Activated CD4-positive, alpha-beta T cell treated with anti-CD3 and anti-CD28 coated beads for 48 hours (primary cell): ENCODE results near the gene ENTREP3.
"Not testable (repeated sequence)": the region's sequence is repeated elsewhere in the genome, so short reads cannot be mapped to it uniquely, and the experiment has no call there.

Experiments
- DNase-seq: peaks from one replicate; pipeline ENCODE4 v3.0.0-alpha.2; 2020

The ENTREP3 gene

DNA sequence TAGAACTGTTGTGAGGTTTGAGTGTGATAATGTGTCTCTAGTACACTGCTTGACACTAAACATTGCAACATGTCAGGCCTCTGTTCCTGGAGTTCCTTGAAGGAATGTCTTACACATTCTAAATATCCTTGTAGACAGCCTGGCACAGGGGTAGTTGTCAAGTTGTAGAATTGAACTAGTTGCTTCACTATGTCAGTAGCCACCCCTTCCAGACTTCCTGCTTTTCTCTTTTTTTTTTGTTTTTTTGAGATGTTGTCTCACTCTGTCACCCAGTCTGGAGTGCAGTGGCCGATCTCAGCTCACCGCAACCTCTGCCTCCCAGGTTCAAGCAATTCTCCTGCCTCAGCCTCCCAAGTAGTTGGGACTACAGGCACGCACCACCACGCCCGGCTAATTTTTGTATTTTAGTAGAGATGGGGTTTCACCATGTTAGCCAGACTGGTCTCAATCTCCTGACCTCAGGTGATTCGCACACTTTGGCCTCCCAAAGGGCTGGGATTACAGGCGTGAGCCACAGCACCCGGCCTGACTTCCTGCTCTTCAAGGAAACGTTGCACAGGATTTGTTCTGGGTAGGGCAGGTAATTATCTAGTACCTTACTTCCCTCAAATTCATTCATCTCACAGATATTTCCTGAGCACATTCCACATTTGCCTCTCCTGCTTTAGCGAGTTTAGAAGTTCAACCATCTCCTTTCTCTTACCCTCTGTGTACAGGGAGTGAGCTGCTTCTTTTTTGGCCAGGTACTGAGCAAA lies 34.9 kb downstream of the ENTREP3 start:
- DNase-seq = not testable (repeated sequence)

- no peak for DNase-seq
Observed at GRCh38 chr1:155219592-155220031, 35.7 kb downstream of the ENTREP3 start.

DNA sequence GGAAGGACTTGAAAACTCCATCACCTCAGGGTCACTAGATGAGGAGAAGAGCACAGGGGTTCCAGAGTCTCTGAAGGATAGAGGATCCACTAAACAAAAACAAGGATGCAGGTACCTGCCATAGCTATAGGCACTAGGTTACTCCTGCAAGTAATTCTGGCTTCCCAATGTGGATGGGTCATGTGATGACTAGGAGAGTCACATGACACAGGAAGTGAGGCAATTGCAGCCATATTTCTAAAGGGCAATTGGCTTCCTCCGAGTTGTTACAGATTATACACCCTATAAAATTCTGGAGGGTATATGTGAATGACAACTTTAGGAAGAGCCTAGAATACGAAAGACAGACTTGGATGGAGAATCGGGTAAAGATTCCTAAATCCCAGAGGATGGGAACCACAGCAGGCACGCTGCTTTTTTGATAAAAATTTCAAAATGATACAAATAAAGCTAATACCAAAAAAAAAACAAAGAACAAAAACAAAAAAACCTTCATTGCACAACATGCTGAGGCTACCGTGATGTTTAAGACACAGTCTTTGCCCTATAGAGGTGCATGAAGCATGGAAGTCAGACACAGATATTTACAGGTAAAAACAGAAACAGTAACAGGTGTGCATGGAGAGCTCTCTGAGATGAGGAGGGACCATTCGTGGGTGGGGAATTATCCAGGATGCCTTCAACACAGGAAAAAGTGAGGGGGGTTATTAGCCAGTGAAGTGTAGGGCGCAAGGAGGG lies 36.3 kb downstream of the ENTREP3 start:
- DNase-seq = peak; percentile 38

DNA sequence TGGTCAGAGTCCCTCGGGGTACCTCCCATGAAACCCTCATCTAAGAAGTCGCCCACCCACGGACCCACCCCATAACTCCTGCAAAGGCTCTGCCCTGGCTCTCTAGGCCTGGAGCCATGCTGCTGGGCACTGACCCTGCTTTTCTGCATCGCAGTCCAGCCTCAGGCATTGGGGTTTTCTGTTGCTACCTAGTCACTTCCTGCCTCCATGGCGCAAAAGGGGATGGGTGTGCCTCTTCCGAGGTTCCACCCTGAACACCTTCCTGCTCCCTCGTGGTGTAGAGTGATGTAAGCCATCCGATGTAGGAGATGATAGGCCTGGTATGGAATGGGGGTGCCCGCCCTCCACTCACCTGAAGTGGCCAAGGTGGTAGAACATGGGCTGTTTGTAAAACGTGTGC lies 40.6 kb downstream of the ENTREP3 start:
- not testable (repeated sequence) for DNase-seq

DNA sequence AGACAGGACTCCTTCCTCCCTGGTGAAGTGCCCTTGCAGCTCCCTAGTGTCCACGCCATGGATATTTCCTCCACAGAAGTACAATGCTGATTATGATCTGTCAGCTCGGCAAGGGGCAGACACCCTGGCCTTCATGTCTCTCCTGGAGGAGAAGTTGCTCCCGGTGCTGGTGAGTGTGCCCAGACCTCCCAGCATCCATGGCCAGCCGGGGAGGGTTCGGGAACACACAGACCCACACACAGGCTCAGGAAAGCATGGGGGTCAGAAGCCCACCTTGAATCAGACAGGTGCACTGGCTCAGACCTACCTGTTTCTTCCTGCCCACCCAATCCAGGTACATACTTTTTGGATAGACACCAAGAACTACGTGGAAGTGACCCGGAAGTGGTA lies 43.2 kb downstream of the ENTREP3 start:
- DNase-seq = not testable (repeated sequence)

- DNase-seq = not testable (repeated sequence)
Observed at GRCh38 chr1:155211381-155212050, 43.8 kb downstream of the ENTREP3 start.

- no peak for DNase-seq
Observed at GRCh38 chr1:155210314-155211104, 44.8 kb downstream of the ENTREP3 start.

- DNase-seq = no peak
Observed at GRCh38 chr1:155209312-155209721, 46.0 kb downstream of the ENTREP3 start.

DNA sequence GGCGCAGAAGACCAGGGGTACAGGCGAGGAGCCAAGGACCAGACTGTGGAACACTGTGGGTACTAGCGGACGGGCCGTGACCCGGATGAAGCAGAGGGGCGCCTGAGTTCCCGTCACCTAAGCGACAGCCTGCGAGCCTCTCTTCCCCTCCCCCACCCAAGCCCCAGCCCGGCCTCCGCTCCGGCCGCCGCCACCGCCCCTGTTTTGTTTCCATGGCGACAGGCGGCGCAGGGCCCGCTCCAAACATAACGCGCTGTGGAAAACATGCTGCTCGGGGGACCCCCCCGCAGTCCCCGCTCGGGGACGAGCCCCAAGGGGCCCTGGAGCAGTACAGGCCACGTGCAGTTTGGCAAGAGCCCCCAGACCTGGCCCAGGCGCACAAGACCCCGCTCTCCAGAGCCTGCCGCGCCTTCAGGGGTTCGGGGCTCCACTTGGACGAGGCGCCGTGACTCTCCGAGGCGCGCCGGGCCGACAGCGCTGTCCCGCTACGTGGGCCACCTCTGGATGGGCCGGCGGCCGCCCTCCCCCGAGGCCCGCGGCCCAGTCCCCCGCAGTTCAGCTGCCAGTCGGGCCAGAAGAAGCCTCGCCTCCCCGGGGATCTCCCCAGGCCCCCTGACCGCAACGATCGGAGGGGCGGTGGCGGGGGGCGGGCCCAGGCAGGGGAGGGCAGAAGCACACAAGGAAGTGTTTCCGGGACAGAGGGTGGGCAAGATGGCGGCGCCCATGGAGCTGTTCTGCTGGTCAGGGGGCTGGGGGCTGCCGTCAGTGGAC lies 46.6 kb downstream of the ENTREP3 start, which contains the start of gene MTX1:
Gene MTX1 (plus strand): TSS at position 155 of the 771 bp plus-strand sequence. CDS start 110 bp downstream, at position 265.
- DNase-seq = peak; percentile 89

GRCh38 chr1:155207806-155208540 lies 47.3 kb downstream of the ENTREP3 start, which contains the start of gene THBS3:
Gene THBS3 (minus strand): TSS chr1:155207897. CDS start chr1:155207876, 21 bp downstream.
- no peak for DNase-seq

DNA sequence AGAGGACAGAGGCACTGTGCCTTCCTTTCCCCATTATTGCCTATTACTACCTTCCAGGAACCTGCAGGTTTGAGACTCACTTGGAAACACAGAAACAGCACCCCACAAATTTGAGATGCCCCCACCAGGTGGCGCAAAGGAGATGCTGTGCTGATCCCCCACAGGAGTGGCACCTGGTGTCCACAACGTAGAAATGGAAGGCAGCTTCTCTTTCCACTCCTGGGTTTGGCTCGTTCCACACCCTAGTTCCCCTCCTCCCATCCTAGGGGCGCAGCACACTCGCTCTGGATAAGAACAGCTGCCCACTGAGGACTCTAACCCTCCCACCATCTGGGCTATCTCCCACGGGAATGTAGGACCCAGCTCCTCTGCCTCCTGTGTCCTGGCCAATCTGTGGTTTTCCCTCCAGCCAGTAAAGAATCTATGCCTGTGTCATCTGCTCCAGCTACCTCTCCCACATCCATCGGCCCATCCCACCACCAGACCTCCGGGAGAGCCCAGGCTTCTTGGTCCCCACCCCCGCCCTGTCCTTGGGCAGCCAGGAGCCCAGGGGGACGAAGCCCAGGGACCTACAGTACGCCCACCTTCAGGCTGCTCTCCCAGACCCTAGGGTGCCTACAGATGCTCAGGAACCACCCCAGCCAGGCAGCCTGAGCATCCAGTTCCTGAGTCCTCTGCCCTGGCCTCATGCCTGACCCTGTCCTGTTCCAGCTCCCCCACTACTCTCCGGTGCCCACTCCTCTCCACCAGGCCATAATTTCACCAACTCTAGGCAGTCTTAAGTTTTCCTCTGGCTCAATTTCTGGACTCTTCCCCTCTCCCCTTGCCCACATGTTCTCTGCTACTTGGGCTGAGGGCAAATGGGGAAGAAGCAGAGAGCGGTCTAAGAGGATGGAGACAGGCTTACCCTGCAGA lies 48.1 kb downstream of the ENTREP3 start:
- peak; percentile 94 for DNase-seq

GRCh38 chr1:155205969-155206593 lies 49.2 kb downstream of the ENTREP3 start:
- DNase-seq = no peak

- DNase-seq = no peak
Observed at GRCh38 chr1:155205035-155205434, 50.2 kb downstream of the ENTREP3 start.

GRCh38 chr1:155202731-155203515 lies 52.4 kb downstream of the ENTREP3 start:
- DNase-seq = no peak

GRCh38 chr1:155202198-155202597 lies 53.1 kb downstream of the ENTREP3 start:
- no peak for DNase-seq

DNA sequence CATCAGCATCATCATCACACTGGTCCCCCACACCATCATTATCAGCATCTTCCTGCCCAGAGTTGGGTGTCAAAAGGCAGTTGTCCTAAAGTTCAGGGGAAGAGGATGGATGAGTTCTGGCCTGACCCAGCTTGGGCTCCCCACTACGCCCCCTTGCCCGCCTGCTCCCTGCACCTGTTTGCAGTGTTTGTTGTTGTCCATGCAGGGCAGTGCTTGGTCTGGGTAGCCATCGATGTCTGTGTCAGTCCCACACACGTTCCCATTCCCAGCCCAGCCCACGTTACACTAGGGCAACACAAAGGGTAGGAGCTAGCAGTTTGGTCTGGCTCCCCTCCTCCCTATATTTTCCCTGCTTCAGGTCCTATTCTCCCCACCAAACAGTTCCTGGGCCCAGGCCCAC lies 54.4 kb downstream of the ENTREP3 start:
- DNase-seq = no peak

DNA sequence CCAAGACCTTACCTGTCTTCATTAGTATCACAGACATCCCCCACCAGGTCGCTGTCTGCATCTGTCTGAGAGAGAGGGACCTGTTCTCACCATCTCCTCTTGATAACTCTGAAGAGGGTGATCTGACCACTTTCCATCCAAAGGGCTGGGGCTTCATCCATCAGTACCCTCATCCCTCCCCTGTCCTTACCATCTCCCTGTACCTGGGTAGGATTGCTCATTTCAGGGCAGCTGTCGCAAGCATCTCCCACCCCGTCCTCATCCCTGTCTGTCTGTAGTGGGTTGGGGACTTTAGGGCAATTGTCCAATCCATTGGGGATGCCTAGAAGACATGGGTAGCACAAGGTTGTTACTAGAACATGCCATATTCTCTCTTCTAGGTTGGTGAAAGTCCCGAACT lies 55.5 kb downstream of the ENTREP3 start:
- no peak for DNase-seq

DNA sequence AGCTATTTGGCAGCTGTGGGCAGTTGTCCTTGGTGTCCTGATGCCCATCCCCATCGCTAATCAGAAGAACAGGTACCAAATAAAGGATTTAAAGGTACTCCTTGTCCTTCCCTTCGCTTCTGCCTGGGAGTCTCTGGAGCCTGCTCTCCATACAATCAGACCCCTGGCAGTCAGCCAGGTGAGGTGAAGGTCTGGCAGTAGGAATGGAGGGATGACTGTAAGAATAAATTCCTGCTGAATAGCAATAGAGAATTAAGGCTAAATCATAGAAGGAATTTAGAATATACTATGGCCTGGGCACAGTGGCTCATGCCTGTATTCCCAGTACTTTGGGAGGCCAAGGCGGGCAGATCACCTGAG lies 56.8 kb downstream of the ENTREP3 start:
- DNase-seq = no peak
